T-helper 1 cell treated with Interleukin-12 subunit alpha and Interleukin-12 subunit beta and Interleukin-4 antibody, amounts not matched to agents 30 μg/mL and 1 μg/mL, for 36 hours (primary cell): Measurements from ENCODE around the gene SEZ6.

ENCODE experiments used
- H3K27ac Mint-ChIP-seq: one replicate; pipeline ENCODE4 v1.8.0; 2021; ENCODE audit warnings: mild to moderate bottlenecking, mixed read lengths
- H3K27me3 Mint-ChIP-seq: one replicate; pipeline ENCODE4 v1.8.0; 2021; ENCODE audit warnings: low read depth, mixed read lengths
- H3K36me3 Mint-ChIP-seq: one replicate; pipeline ENCODE4 v1.8.0; 2021; ENCODE audit warnings: low read depth, mixed read lengths
- H3K4me1 Mint-ChIP-seq: one replicate; pipeline ENCODE4 v1.8.0; 2021; ENCODE audit warnings: low read depth, mixed read lengths
- H3K4me3 Mint-ChIP-seq: one replicate; pipeline ENCODE4 v1.8.0; 2021; ENCODE audit warnings: mild to moderate bottlenecking, moderate library complexity, mixed read lengths
- H3K9me3 Mint-ChIP-seq: one replicate; pipeline ENCODE4 v1.8.0; 2021; ENCODE audit warnings: mixed read lengths

The SEZ6 gene

GRCh38 chr17:29005936-29006511 is at the start of gene SEZ6:
TSS of gene SEZ6 (minus strand) at chr17:29006033. CDS start at chr17:29005869, 164 bp downstream.
- peaks cover 3% of the 10 kb centered on the region for H3K4me1 Mint-ChIP-seq
- no peak within 1 kb of the TSS for H3K27ac Mint-ChIP-seq
- H3K36me3 Mint-ChIP-seq, result no peaks in the 10 kb centered on the region
- H3K4me3 Mint-ChIP-seq, result no peak within 1 kb of the TSS
- peaks cover 65% of the 10 kb centered on the region for H3K27me3 Mint-ChIP-seq
- H3K9me3 Mint-ChIP-seq, result no peaks in the 10 kb centered on the region

- H3K4me1 Mint-ChIP-seq, result no peaks in the 10 kb centered on the region
- H3K36me3 Mint-ChIP-seq, result no peaks in the 10 kb centered on the region
- no peak overlapping the region for H3K4me3 Mint-ChIP-seq
- H3K27ac Mint-ChIP-seq, result no peak overlapping the region
- H3K9me3 Mint-ChIP-seq, result no peaks in the 10 kb centered on the region
- H3K27me3 Mint-ChIP-seq, result peaks cover 1% of the 10 kb centered on the region
Observed at GRCh38 chr17:29054835-29055234, 49.0 kb upstream of the SEZ6 start.

GRCh38 chr17:29051731-29052130 is 45.9 kb upstream of the SEZ6 start:
- no peaks in the 10 kb centered on the region for H3K36me3 Mint-ChIP-seq

GRCh38 chr17:29051194-29051593 is 45.4 kb upstream of the SEZ6 start:
- no peaks in the 10 kb centered on the region for H3K4me1 Mint-ChIP-seq
- H3K27me3 Mint-ChIP-seq, result peaks cover 8% of the 10 kb centered on the region
- H3K36me3 Mint-ChIP-seq, result no peaks in the 10 kb centered on the region
- no peak overlapping the region for H3K27ac Mint-ChIP-seq
- no peak overlapping the region for H3K4me3 Mint-ChIP-seq
- H3K9me3 Mint-ChIP-seq, result no peaks in the 10 kb centered on the region

More at GRCh38 chr17:29051731-29052130, 45.9 kb upstream of the SEZ6 start:
- no peaks in the 10 kb centered on the region for H3K9me3 Mint-ChIP-seq
- H3K4me3 Mint-ChIP-seq, result no peak overlapping the region
- H3K27ac Mint-ChIP-seq, result no peak overlapping the region
- H3K27me3 Mint-ChIP-seq, result peaks cover 8% of the 10 kb centered on the region
- H3K4me1 Mint-ChIP-seq, result no peaks in the 10 kb centered on the region

GRCh38 chr17:29050176-29050575 is 44.3 kb upstream of the SEZ6 start:
- H3K36me3 Mint-ChIP-seq, result no peaks in the 10 kb centered on the region
- no peaks in the 10 kb centered on the region for H3K9me3 Mint-ChIP-seq
- no peaks in the 10 kb centered on the region for H3K4me1 Mint-ChIP-seq
- no peak overlapping the region for H3K27ac Mint-ChIP-seq
- peaks cover 8% of the 10 kb centered on the region for H3K27me3 Mint-ChIP-seq
- no peak overlapping the region for H3K4me3 Mint-ChIP-seq

- Mint-ChIP-seq H3K36me3 (no peaks in the 10 kb centered on the region), H3K27me3 (peaks cover 8% of the 10 kb centered on the region), H3K9me3 (no peaks in the 10 kb centered on the region), H3K4me3 (no peak overlapping the region), H3K4me1 (no peaks in the 10 kb centered on the region), H3K27ac (no peak overlapping the region)
Observed at GRCh38 chr17:29049541-29050145, 43.8 kb upstream of the SEZ6 start.

GRCh38 chr17:29048440-29049368 is 42.9 kb upstream of the SEZ6 start:
- no peaks in the 10 kb centered on the region for H3K9me3 Mint-ChIP-seq
- H3K4me3 Mint-ChIP-seq, result no peak overlapping the region
- H3K4me1 Mint-ChIP-seq, result no peaks in the 10 kb centered on the region
- H3K36me3 Mint-ChIP-seq, result no peaks in the 10 kb centered on the region
- H3K27me3 Mint-ChIP-seq, result peaks cover 8% of the 10 kb centered on the region
- H3K27ac Mint-ChIP-seq, result no peak overlapping the region

- H3K27me3 Mint-ChIP-seq, result peaks cover 8% of the 10 kb centered on the region
- H3K9me3 Mint-ChIP-seq, result no peaks in the 10 kb centered on the region
- H3K27ac Mint-ChIP-seq, result no peak overlapping the region
- H3K4me3 Mint-ChIP-seq, result no peak overlapping the region
- H3K36me3 Mint-ChIP-seq, result no peaks in the 10 kb centered on the region
- H3K4me1 Mint-ChIP-seq, result peaks cover 3% of the 10 kb centered on the region
Observed at GRCh38 chr17:29046473-29046839, 40.6 kb upstream of the SEZ6 start.

- H3K4me1 Mint-ChIP-seq, result peaks cover 3% of the 10 kb centered on the region
- no peaks in the 10 kb centered on the region for H3K9me3 Mint-ChIP-seq
- no peak overlapping the region for H3K27ac Mint-ChIP-seq
- no peak overlapping the region for H3K4me3 Mint-ChIP-seq
- peaks cover 8% of the 10 kb centered on the region for H3K27me3 Mint-ChIP-seq
- no peaks in the 10 kb centered on the region for H3K36me3 Mint-ChIP-seq
Observed at GRCh38 chr17:29045734-29046472, 40.1 kb upstream of the SEZ6 start.

GRCh38 chr17:29045026-29045425 is 39.2 kb upstream of the SEZ6 start:
- no peaks in the 10 kb centered on the region for H3K36me3 Mint-ChIP-seq
- H3K9me3 Mint-ChIP-seq, result no peaks in the 10 kb centered on the region
- no peak overlapping the region for H3K27ac Mint-ChIP-seq
- H3K4me1 Mint-ChIP-seq, result peaks cover 3% of the 10 kb centered on the region
- H3K27me3 Mint-ChIP-seq, result peaks cover 8% of the 10 kb centered on the region
- H3K4me3 Mint-ChIP-seq, result no peak overlapping the region

GRCh38 chr17:29043539-29044145 is 37.8 kb upstream of the SEZ6 start:
- Mint-ChIP-seq H3K27me3 (no peaks in the 10 kb centered on the region), H3K4me3 (no peak overlapping the region), H3K4me1 (peaks cover 3% of the 10 kb centered on the region), H3K27ac (no peak overlapping the region), H3K9me3 (no peaks in the 10 kb centered on the region), H3K36me3 (no peaks in the 10 kb centered on the region)

GRCh38 chr17:29042679-29043538 is 37.1 kb upstream of the SEZ6 start, which contains the start of gene PIPOX:
TSS of gene PIPOX (plus strand) at chr17:29043141. CDS start at chr17:29043226, 85 bp downstream.
- Mint-ChIP-seq H3K36me3 (no peaks in the 10 kb centered on the region), H3K27me3 (no peaks in the 10 kb centered on the region), H3K4me1 (peaks cover 3% of the 10 kb centered on the region), H3K9me3 (no peaks in the 10 kb centered on the region), H3K27ac (no peak within 1 kb of the TSS), H3K4me3 (no peak within 1 kb of the TSS)

GRCh38 chr17:29042026-29042678 is 36.3 kb upstream of the SEZ6 start:
- Mint-ChIP-seq H3K36me3 (no peaks in the 10 kb centered on the region), H3K9me3 (no peaks in the 10 kb centered on the region), H3K27ac (no peak overlapping the region), H3K4me1 (peaks cover 3% of the 10 kb centered on the region), H3K27me3 (no peaks in the 10 kb centered on the region), H3K4me3 (no peak overlapping the region)
